Memory B cell (primary cell): ENCODE data around the gene NCMAP.
"Not testable (repeated sequence)": the region's sequence is repeated elsewhere in the genome, so short reads cannot be mapped to it uniquely, and the experiment has no call there.

Experiments
- ATAC-seq: fragments of 150-1000 bp; cut with Tn5 transposase; 2 replicates; pipeline ENCODE4 v1.10.0; 2021; ENCODE audit warnings: low read depth, mild to moderate bottlenecking, moderate library complexity
- DNase-seq, 2 donors: peaks; one replicate each; pipeline ENCODE4 v3.0.0; 2022; ENCODE audit warnings: low spot score in 2 of 2
- H3K27ac Mint-ChIP-seq: one replicate; pipeline ENCODE4 v1.8.0; 2022; ENCODE audit warnings: mild to moderate bottlenecking, moderate library complexity, mixed read lengths
- H3K27me3 Mint-ChIP-seq: one replicate; pipeline ENCODE4 v1.8.0; 2022; ENCODE audit warnings: mixed read lengths
- H3K36me3 Mint-ChIP-seq: one replicate; pipeline ENCODE4 v1.8.0; 2022; ENCODE audit warnings: mild to moderate bottlenecking, mixed read lengths
- H3K4me1 Mint-ChIP-seq: one replicate; pipeline ENCODE4 v1.8.0; 2022; ENCODE audit warnings: mixed read lengths
- H3K4me3 Mint-ChIP-seq: one replicate; pipeline ENCODE4 v1.8.0; 2022; ENCODE audit warnings: mild to moderate bottlenecking, moderate library complexity, mixed read lengths
- H3K9me3 Mint-ChIP-seq: one replicate; pipeline ENCODE4 v1.8.0; 2022; ENCODE audit warnings: mixed read lengths

The NCMAP gene, protein sequence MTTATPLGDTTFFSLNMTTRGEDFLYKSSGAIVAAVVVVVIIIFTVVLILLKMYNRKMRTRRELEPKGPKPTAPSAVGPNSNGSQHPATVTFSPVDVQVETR

DNA sequence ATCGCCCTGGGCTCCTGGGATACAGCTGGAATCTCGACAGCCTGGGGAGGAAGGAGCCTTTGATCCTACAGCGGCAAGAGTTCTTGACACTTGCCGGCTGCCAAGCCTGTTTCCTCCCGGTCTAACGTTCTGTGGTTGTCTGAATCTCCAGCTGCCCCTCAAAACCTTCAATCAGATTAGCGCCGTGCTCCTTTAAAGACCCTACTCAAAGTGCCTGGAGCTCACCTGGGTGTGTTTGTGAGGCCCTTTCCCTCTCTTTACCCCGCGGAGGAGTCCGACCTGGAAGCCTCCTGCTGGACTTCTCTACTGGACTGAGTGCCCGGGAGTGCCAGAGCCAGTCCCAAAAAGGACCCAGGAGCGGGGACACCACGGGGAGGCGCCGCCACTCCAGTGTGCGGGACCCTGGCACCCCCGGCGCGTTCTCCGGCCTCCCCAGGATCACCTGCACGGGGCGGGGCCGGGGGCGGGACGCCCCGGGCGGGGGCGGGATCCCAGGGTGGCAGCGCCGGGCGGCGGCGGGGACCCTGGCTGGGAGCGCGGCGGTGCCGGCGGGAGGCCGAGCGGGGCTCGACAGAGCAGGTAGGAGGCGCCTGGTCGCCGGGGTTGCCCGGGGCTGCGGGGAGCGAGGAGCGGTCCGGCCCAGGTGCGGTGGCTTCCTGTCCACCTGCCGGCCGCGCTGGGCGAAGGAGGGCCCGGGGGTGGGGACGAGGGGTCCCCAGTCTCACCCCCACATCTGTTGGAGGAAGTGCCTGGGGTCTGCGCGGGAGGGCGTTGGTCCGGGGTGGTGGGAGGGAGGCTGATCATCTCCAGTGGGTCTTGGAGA is at the start of gene NCMAP:
NCMAP (plus strand) TSS at position 497 of the 823 bp plus-strand sequence. CDS start 39,344 bp downstream, outside the sequence.
- peaks cover 6% of the 10 kb centered on the region for H3K27me3 Mint-ChIP-seq
- no peaks in the 10 kb centered on the region for H3K9me3 Mint-ChIP-seq
- peak within 1 kb of the TSS; percentile 75 for H3K4me3 Mint-ChIP-seq
- H3K4me1 Mint-ChIP-seq: peaks cover 3% of the 10 kb centered on the region
- H3K27ac Mint-ChIP-seq: no peak within 1 kb of the TSS
- no peaks in the 10 kb centered on the region for H3K36me3 Mint-ChIP-seq
- ATAC-seq: peak; percentile 79
- DNase-seq: peak in 1 of 2 donors; percentile 42

DNA sequence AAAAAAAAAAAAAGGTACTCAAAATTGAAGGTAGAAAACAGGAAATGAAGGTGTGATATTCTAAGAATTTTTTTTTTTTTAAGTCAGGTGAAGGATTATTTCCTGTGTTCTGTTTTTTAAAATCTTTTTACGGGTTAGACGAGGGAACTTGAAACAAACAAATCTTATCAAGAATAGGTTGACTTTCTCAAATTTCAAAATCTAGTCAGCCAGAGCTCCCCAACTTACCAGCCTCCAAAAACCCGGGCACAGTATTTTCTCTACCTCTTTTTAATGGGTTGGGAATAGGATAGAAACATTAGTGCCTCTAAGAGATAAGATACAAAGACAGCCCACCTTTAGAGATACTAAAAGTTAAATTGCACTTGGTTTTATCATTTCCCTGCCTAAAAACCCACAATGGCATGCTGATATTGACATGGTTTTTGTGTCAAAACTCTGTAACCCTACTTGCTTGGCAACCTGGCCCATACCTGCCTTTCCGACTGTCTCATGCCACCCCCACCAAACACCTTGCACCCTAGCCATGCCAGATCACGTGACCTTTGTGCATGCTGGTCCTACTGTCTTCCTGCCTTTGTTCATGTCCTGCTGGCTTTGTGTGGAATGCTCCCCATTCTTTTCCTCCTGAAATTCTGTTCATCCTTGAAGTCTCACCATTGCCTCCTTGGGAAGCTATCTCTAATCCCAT is 49.1 kb upstream of the NCMAP start:
- Mint-ChIP-seq H3K9me3 (no peaks in the 10 kb centered on the region), H3K36me3 (peaks cover 7% of the 10 kb centered on the region), H3K4me1 (peaks cover 32% of the 10 kb centered on the region), H3K27me3 (no peaks in the 10 kb centered on the region), H3K27ac (no peak overlapping the region), H3K4me3 (peak overlapping the region; percentile 33)
- DNase-seq (no peak), ATAC-seq (no peak)

DNA sequence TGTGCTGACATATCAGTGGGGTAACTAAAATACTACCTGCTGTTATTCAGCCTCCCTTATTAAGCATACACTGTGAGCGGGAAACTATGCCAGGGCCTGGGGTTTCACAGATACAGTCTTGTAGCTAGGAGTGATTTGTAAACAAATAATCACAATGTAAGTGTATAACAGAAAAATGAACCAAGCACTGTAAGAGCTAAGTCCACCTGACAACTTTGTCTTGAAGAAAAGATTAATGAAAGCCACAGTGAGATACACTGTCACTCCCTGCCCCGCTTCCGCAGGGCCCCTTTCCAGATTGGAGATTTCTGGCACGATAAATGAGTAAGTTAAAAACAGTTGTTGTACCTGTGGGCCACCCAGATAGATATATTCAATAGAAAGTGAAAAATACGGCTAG is 48.5 kb upstream of the NCMAP start:
- H3K27me3 Mint-ChIP-seq: no peaks in the 10 kb centered on the region
- no peak for DNase-seq
- ATAC-seq: no peak
- H3K4me3 Mint-ChIP-seq: peak overlapping the region; percentile 12
- no peak overlapping the region for H3K27ac Mint-ChIP-seq
- no peaks in the 10 kb centered on the region for H3K9me3 Mint-ChIP-seq
- H3K4me1 Mint-ChIP-seq: peaks cover 30% of the 10 kb centered on the region
- peaks cover 7% of the 10 kb centered on the region for H3K36me3 Mint-ChIP-seq

DNA sequence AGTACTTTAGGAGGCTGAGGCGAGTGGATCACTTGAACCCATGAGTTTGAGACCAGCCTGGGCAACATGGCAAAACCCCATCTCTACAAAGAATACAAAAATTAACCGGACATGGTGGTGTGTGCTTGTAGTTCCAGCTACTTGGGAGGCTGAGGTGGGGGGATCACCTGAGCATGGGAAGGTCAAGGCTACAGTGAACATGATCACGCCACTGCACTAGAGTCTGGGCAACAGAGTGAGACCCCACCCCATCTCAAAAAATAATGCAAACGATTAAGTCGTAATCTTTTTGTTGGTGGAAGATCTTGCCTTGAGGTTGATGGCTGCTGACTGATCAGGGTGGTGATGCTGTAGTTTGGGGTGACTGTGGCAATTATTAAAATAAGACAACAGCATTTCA is 47.0 kb upstream of the NCMAP start:
- no peak overlapping the region for H3K4me3 Mint-ChIP-seq
- DNase-seq: no peak
- H3K9me3 Mint-ChIP-seq: no peaks in the 10 kb centered on the region
- no peaks in the 10 kb centered on the region for H3K27me3 Mint-ChIP-seq
- H3K36me3 Mint-ChIP-seq: peaks cover 7% of the 10 kb centered on the region
- peaks cover 26% of the 10 kb centered on the region for H3K4me1 Mint-ChIP-seq
- ATAC-seq: no peak
- no peak overlapping the region for H3K27ac Mint-ChIP-seq

DNA sequence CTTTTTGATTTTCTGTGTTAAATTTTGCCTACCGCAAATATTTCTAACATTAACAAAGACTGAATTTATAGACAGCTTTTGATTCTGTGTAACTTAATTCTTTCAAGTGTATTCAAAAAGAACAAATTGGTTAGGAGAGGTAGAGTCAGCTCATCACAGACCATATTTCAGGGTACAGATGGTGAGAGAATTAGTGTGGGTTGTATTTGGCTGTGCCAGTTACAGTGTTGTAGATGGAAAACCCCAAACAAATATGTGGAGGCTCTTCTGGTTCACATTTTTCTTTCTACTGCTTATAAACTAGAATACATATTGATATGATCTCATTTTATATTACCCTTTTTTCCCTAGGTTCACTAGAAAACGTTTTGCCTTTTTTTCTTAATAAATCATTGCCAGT is 42.2 kb upstream of the NCMAP start:
- ATAC-seq: no peak
- Mint-ChIP-seq H3K4me1 (peaks cover 6% of the 10 kb centered on the region), H3K9me3 (no peaks in the 10 kb centered on the region), H3K27me3 (no peaks in the 10 kb centered on the region), H3K36me3 (peaks cover 13% of the 10 kb centered on the region), H3K4me3 (no peak overlapping the region), H3K27ac (no peak overlapping the region)
- no peak for DNase-seq

DNA sequence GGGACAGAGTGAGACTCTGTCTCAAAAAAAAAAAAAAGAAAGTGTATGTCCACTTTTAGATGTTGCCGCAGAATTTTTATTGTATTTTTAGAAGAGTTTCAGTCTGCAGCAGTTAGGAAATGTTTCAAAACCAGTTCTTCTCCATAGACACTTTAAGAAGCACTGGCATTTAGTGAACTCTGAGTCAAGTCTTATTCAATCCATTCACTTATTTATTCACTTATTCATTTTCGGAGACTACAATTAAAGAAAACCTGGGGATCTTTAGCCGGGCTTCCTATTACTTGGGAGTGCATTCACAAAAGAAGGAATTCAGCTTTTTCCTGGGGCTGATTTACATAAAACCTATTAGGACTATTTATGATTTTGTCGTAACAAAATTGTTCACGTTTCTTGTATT is 40.9 kb upstream of the NCMAP start:
- H3K36me3 Mint-ChIP-seq: peaks cover 17% of the 10 kb centered on the region
- ATAC-seq: no peak
- H3K9me3 Mint-ChIP-seq: no peaks in the 10 kb centered on the region
- H3K27me3 Mint-ChIP-seq: no peaks in the 10 kb centered on the region
- H3K27ac Mint-ChIP-seq: no peak overlapping the region
- H3K4me3 Mint-ChIP-seq: no peak overlapping the region
- DNase-seq: no peak
- H3K4me1 Mint-ChIP-seq: peaks cover 6% of the 10 kb centered on the region

DNA sequence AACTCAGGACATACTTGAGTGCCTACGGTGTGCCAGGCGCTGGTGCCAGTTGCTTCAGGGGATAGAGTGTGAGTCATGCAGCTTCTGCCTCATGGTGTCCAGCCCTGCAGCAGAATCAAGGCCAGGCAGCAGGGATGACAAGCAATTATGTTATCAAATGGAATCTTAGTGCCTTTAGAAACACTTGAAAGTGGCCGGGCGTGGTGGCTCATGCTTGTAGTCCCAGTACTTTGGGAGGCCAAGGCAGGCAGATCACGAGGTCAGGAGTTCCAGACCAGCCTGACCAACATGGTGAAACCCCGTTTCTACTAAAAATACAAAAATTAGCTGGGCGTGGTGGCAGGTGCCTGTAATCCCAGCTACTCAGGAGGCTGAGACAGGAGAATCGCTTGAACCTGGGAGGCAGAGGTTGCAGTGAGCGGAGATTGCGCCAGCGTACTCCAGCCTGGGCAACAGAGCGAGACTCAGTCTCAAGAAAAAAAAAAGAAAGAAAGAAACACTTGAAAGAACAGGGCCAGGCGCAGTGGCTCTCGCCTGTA is 40.1 kb upstream of the NCMAP start:
- H3K27ac Mint-ChIP-seq: peak overlapping the region; percentile 42
- not testable (repeated sequence) for H3K9me3 Mint-ChIP-seq, H3K27me3 Mint-ChIP-seq, H3K4me1 Mint-ChIP-seq, DNase-seq, ATAC-seq, H3K4me3 Mint-ChIP-seq
- H3K36me3 Mint-ChIP-seq: peaks cover 22% of the 10 kb centered on the region

DNA sequence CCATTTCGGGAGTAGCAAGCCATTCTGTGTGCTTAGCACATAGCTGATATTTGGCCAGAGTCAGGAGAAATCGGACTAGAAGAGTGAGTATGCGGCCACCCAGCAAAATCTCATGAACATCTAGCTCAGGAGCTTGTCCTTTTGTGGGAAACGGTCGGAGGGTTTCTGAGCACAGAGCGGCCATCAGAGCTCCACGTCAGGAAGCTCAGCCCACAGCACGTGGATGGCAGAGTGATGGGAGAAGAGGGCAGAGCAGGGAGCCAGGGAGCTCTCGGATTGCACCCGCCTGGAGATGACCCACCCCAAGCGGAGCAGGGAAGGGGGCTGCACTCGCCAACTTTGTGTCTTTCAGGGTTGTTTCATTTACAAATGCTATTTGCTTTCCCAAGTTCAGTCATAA is 39.4 kb upstream of the NCMAP start:
- Mint-ChIP-seq H3K4me1 (peaks cover 6% of the 10 kb centered on the region), H3K27ac (no peak overlapping the region), H3K4me3 (no peak overlapping the region), H3K27me3 (no peaks in the 10 kb centered on the region), H3K36me3 (peaks cover 22% of the 10 kb centered on the region), H3K9me3 (peaks cover 3% of the 10 kb centered on the region)
- ATAC-seq: no peak
- DNase-seq: no peak

DNA sequence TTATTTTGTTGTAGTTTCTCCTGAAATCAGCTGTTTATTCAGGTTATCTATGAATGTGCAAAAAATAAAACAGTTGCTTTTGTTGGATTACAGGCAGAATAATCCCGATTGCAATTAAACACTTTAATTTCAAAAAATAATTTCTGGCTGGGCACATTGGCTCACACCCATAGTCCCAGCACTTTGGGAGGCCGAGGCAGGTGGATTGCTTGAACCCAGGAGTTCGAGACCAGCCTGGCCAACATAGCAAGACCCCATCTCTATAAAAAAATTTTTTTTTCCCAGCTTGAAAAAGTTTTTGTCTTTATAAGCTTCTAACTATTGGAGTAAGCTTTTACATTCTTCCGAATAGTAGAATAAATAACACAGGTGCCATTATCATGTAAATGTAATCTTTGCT is 38.0 kb upstream of the NCMAP start:
- Mint-ChIP-seq H3K4me3 (no peak overlapping the region), H3K9me3 (peaks cover 3% of the 10 kb centered on the region), H3K4me1 (peaks cover 3% of the 10 kb centered on the region), H3K36me3 (peaks cover 23% of the 10 kb centered on the region), H3K27ac (no peak overlapping the region), H3K27me3 (no peaks in the 10 kb centered on the region)
- DNase-seq: no peak
- ATAC-seq: no peak

DNA sequence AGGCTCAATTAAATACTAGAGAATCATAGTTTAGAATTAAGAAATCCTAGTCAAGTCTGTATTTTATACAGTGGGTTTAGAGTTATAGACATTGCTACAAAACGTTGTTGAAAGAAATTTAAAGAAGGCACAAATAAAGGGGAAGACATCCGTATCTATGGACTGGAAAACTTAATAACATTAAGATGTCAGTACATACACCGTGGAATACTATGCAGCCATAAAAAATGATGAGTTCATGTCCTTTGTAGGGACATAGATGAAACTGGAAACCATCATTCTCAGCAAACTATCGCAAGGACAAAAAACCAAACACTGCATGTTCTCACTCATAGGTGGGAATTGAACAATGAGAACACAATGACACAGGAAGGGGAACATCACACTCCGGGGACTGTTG is 35.6 kb upstream of the NCMAP start:
- not testable (repeated sequence) for ATAC-seq, H3K27me3 Mint-ChIP-seq, H3K27ac Mint-ChIP-seq, H3K4me1 Mint-ChIP-seq, H3K9me3 Mint-ChIP-seq, DNase-seq, H3K4me3 Mint-ChIP-seq
- H3K36me3 Mint-ChIP-seq: peaks cover 25% of the 10 kb centered on the region

DNA sequence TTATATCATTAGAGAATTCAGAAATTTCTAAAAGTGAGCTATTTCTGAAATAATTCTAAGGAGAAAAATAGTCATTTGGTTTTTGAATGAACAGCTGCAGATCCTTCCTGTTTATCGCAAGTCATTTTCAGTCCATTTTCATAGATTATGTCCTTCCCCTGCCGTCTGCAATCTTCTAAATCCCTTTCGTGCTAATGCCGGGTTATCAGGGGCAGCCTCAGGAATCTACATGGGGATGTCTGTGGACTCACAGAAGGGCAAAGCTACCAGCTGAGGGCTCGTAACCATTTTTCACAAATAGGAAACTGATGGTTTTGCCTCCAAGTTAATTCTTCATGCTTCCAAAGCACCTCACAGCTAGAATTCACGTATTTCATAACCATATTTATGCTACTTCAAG is 30.3 kb upstream of the NCMAP start:
- Mint-ChIP-seq H3K27me3 (no peaks in the 10 kb centered on the region), H3K4me1 (peaks cover 3% of the 10 kb centered on the region), H3K4me3 (no peak overlapping the region), H3K9me3 (no peaks in the 10 kb centered on the region), H3K27ac (no peak overlapping the region), H3K36me3 (peaks cover 9% of the 10 kb centered on the region)
- ATAC-seq (no peak), DNase-seq (no peak)

DNA sequence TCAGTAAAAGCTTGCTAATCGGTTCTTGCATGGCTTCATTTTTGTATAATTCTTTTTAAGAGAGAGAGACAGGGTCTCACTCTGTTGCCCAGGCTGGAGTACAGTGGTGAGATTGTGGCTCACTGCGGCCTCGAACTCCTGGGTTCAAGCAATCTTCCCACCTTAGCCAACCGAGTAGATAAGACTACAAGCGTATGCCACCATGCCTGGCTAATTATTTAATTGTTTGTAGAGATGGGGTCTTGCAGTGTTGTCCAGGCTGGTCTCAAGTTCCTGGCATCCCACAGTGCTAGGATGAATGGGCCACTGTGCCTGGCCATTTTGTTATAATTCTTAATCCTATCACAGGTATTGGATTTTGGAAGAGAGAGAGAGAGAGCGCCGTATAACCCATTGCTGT is 29.8 kb upstream of the NCMAP start:
- H3K4me3 Mint-ChIP-seq: no peak overlapping the region
- DNase-seq: no peak
- no peaks in the 10 kb centered on the region for H3K9me3 Mint-ChIP-seq
- ATAC-seq: no peak
- peaks cover 3% of the 10 kb centered on the region for H3K4me1 Mint-ChIP-seq
- H3K27me3 Mint-ChIP-seq: no peaks in the 10 kb centered on the region
- no peak overlapping the region for H3K27ac Mint-ChIP-seq
- H3K36me3 Mint-ChIP-seq: peaks cover 7% of the 10 kb centered on the region

DNA sequence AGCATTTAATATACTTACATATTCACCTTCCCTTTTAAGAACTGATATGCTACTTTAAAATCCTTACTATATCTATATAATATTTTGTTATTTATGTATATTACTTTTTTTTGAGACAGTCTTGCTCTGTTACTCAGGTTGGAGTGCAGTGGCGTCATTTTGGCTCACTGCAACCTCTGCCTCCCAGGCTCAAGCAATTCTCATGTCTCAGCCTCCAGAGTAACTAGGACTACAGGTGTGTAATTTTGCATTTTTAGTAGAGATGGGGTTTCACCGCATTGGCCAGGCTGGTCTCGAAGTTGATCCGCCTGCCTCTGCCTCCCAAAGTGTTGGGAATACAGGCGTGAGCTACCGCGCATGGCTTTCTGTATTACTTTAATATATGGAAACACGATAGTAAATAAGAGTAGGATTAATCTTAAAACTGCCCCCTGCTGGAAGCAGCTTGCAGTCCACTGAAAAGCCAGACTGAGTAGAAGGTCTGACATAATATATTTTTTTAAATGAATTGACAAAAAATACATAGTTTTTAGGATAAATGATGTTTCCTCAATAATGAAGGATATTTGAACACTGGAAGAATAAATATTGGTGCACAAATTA is 28.8 kb upstream of the NCMAP start:
- Mint-ChIP-seq H3K4me3 (no peak overlapping the region), H3K27me3 (no peaks in the 10 kb centered on the region), H3K4me1 (peaks cover 3% of the 10 kb centered on the region), H3K9me3 (no peaks in the 10 kb centered on the region), H3K27ac (no peak overlapping the region), H3K36me3 (peaks cover 12% of the 10 kb centered on the region)
- DNase-seq (peak in 1 of 2 donors; percentile 9), ATAC-seq (peak; percentile 45)

DNA sequence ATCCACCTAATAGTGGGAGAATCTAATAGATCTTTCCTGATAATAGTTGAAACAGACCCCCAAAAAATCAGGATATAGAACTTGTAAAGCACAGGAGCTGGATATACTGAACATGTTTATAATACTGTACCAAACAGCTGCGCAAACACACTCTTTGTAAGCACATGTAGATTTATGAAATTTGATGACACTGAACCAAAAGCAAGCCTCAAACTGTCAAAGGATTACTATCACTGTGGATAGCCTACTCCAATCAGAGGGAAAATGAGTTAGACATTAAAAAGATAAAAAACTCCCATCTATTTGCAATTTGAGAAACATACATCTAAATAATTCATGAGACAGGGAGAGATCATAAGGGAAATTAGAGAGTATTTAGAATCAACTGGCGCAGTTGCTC is 27.1 kb upstream of the NCMAP start:
- Mint-ChIP-seq H3K4me3 (no peak overlapping the region), H3K27ac (peak overlapping the region; percentile 64), H3K9me3 (no peaks in the 10 kb centered on the region), H3K36me3 (peaks cover 14% of the 10 kb centered on the region), H3K4me1 (peaks cover 5% of the 10 kb centered on the region), H3K27me3 (no peaks in the 10 kb centered on the region)
- DNase-seq (no peak), ATAC-seq (no peak)
